Measurements from ENCODE around the gene SS18L1. TPM values are rescaled to one million over a fixed set of nuclear protein-coding genes. Genes with fewer than 3 reads are reported as not detected.

Gene SS18L1
- total and polyA plus RNA-seq, 11 donors: 6.5 to 12.4 (median 7.9) TPM

DNA sequence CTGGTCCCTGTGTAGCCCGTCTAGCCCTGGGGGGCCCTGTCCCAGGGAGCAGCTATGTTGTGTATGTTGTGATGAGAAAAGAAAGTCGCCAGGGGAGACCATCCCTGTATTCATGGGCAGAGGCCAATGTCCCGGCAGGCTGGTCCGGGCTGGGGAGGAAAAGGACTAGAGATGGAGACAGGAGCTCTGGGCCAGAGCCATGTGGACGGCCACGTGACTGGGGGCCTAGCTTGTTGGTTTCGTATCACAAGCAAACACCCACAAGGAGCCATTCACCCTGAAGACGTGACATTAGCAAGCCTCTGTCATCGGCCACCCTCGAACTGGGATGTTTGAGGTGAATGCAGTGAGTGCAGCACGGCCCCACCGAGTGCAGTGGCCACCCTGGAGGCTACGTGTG lies 79.4 kb downstream of the SS18L1 start:
- H3K9me3 ChIP-seq: no peaks in the 10 kb centered on the region
- ATAC-seq: no peak
- no peaks in the 10 kb centered on the region for H3K36me3 ChIP-seq
- no peak for DNase-seq
- intact Hi-C loops (cut with DNase I): no loop called here
- H3K27ac ChIP-seq: no peak overlapping the region
- no peak overlapping the region for H3K4me3 ChIP-seq
- H3K4me1 ChIP-seq: peaks cover 0 to 29% (median 10%) of the 10 kb centered on the region in 12 donors
- TF ChIP-seq POLR2A (IDR thresholded peaks at IDR 0.05): no peak
- TF ChIP-seq, protein P1, sequence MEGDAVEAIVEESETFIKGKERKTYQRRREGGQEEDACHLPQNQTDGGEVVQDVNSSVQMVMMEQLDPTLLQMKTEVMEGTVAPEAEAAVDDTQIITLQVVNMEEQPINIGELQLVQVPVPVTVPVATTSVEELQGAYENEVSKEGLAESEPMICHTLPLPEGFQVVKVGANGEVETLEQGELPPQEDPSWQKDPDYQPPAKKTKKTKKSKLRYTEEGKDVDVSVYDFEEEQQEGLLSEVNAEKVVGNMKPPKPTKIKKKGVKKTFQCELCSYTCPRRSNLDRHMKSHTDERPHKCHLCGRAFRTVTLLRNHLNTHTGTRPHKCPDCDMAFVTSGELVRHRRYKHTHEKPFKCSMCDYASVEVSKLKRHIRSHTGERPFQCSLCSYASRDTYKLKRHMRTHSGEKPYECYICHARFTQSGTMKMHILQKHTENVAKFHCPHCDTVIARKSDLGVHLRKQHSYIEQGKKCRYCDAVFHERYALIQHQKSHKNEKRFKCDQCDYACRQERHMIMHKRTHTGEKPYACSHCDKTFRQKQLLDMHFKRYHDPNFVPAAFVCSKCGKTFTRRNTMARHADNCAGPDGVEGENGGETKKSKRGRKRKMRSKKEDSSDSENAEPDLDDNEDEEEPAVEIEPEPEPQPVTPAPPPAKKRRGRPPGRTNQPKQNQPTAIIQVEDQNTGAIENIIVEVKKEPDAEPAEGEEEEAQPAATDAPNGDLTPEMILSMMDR (IDR thresholded peaks at IDR 0.05): no peak
- 69 to 87% (median 78%) methylated on average over 11 to 13 of the region's 13 CpGs for WGBS, 4 donors
- H3K27me3 ChIP-seq: peaks cover 38 to 78% (median 48%) of the 10 kb centered on the region in 9 donors

DNA sequence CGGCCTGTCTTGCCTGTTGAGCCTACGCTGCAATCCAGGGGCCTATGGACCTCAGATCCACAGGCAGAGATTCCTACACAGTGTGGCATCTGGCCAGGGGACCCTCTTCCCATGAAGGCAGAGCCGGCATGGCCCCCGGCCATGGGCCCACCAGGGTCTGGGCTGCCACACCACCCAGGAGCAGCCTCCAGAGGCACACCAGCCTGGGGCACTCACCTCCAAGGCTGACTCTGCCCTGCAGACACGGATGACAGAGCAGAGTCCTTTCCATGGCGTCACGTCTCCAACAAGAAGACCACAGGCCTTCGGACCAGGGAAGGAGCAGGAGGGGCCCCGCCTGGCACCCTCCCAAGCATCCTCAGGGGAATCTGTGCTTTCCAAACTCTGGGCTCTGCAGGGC lies 80.0 kb downstream of the SS18L1 start:
- Histone ChIP-seq H3K36me3 (no peaks in the 10 kb centered on the region), H3K4me3 (no peak overlapping the region), H3K27me3 (peaks cover 32 to 76% (median 42%) of the 10 kb centered on the region in 9 donors), H3K4me1 (peaks cover 0 to 29% (median 10%) of the 10 kb centered on the region in 12 donors), H3K27ac (no peak overlapping the region), H3K9me3 (no peaks in the 10 kb centered on the region)
- no peak for DNase-seq
- intact Hi-C loops (cut with DNase I): no loop called here
- WGBS, 4 donors: 83 to 88% (median 86%) methylated on average over 5 to 9 of the region's 9 CpGs; no CpG with 5 or more reads in 1 of the 4 donors
- no peak for TF ChIP-seq POLR2A (IDR thresholded peaks at IDR 0.05)
- TF ChIP-seq, protein P1 (IDR thresholded peaks at IDR 0.05): no peak
- no peak for ATAC-seq

GRCh38 chr20:62224113-62224855 lies 80.7 kb downstream of the SS18L1 start:
- intact Hi-C loops (cut with DNase I): no loop called here
- peaks cover 28 to 69% (median 35%) of the 10 kb centered on the region in 9 donors for H3K27me3 ChIP-seq
- no peak overlapping the region for H3K4me3 ChIP-seq
- TF ChIP-seq, protein P1 (IDR thresholded peaks at IDR 0.05): no peak
- no peak for TF ChIP-seq POLR2A (IDR thresholded peaks at IDR 0.05)
- DNase-seq (no peak), ATAC-seq (no peak)
- peaks cover 0 to 22% (median 9%) of the 10 kb centered on the region in 12 donors for H3K4me1 ChIP-seq
- H3K27ac ChIP-seq: no peak overlapping the region
- H3K9me3 ChIP-seq: no peaks in the 10 kb centered on the region
- WGBS, 4 donors: 57 to 67% (median 62%) methylated on average over 19 to 21 of the region's 21 CpGs
- no peaks in the 10 kb centered on the region for H3K36me3 ChIP-seq

GRCh38 chr20:62225026-62225425 lies 81.5 kb downstream of the SS18L1 start:
- DNase-seq: no peak
- Histone ChIP-seq H3K9me3 (no peaks in the 10 kb centered on the region), H3K27me3 (peaks cover 28 to 66% (median 32%) of the 10 kb centered on the region in 9 donors), H3K36me3 (no peaks in the 10 kb centered on the region), H3K4me1 (peaks cover 0 to 15% (median 6%) of the 10 kb centered on the region in 12 donors), H3K4me3 (no peak overlapping the region), H3K27ac (no peak overlapping the region)
- TF ChIP-seq, protein P1 (IDR thresholded peaks at IDR 0.05): no peak
- no peak for TF ChIP-seq POLR2A (IDR thresholded peaks at IDR 0.05)
- 85 to 92% (median 89%) methylated on average over 11 to 13 of the region's 13 CpGs for WGBS, 4 donors
- no peak for ATAC-seq
- intact Hi-C loops (cut with DNase I): no loop called here
